ENCODE results near the gene JAZF1.

Gene JAZF1

DNA sequence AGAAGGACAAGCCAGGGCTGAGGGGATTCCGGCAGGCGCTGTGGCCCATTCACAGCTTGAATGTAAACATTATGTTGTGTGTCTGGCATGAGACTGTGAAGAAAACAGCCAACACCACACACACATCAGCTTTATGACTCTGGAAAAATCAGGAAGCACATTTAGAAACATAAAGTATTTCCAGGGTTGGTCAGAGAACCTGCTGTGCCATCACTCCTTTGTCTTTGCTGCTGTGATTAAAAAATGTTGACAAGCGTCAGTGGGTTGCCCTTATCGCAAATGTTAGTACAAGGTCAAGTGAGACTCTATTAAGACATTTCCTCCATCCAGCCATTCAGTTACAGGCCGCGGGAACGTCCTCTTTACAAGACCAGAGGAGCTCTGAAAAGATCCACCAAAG, 345.2 kb downstream of the JAZF1 start:
- no peak for DNase-seq (ENCODE audit: low spot score)

DNA sequence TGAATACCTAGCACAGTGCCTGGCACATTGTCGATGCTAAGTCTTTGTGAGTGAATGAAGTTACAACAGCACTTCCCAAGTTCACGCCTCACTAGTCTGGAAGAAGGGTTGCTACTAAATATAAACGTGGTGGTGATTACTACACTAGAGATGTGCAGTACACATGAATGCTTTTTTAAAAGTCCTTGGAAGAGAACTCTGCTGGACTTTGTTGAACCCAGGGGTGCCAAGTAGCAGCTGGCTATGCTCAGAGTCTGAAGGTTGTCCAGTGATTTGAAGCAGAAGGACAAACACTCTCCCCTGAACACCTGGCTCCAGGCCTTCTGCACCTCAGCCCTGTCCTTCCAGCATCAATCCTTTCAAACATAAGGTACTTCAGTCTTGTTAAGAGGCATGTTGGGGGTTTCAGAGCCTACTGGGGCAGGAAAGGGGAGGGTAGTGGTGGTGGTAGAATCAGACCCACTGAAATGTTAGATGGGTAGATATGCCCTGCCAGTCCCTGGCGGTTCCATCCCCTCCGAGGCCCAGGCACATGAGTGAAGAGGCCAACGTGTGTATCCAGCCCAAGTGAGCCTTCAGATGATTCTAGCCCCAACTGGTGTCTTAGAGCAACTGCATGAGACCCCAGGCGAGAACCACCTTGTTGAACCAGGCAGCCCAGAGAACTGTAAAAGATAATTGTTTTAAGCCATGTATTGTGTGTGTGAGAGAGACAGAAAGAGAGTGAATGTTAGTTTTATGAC, 346.2 kb downstream of the JAZF1 start:
- no peak for DNase-seq (ENCODE audit: low spot score)

DNA sequence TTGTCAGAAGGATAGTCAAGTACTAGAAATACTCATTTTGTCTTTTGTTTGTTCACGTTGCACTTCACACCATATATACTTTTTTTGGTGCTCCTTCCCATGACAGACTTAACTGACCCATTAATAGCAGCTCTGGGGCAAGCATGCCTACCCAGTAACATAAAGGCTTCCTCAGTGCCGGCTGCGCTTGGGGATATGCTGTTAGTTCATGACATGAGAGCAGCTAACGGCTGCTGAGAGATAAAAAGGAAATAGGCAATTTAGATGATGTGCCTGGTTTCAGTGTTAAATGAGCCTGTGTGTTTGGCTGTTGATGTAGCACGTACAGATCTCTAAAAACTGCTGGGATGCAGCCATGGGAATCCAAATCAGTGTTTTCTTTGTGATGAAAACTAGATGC, 354.2 kb downstream of the JAZF1 start:
- no peak for DNase-seq (ENCODE audit: low spot score)

DNA sequence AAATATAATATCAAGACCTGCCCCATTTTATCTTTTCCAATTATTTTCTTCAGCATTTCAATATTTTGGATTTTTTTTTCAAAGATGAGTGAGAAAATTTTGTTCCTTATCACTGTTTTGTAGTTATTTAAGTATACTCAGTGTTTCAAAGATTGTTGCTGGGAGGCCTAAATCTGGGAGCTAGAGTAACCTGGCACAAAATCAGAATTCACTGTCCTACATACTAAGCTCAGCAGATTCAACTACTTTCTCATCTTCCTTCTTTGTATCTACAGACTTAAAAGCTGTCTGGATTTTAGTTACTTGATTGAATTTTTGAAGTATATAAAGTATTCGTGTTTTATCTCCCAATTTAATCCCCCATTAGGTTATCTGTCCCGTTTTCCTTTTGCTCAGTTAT, 354.7 kb downstream of the JAZF1 start:
- DNase-seq (ENCODE audit: low spot score): no peak

DNA sequence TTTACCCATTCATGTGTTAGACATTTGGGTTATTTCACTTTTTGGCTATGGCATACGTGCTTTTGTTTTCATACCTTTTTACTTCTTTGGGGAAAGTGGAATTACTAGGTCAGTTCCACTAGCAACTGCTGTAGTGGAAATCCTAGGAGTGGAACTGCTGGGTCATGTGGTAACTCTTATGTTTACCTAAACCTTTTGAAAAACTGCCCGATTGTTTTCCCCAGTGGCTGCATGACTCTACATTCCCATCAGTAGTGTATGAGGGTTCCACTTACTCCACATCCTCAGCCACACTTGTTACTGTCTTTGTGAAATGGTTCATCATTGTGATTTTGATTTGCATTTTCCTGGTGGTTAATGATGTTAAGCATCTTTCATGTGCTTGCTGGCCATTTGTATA, 358.4 kb downstream of the JAZF1 start:
- no peak for DNase-seq (ENCODE audit: low spot score)

DNA sequence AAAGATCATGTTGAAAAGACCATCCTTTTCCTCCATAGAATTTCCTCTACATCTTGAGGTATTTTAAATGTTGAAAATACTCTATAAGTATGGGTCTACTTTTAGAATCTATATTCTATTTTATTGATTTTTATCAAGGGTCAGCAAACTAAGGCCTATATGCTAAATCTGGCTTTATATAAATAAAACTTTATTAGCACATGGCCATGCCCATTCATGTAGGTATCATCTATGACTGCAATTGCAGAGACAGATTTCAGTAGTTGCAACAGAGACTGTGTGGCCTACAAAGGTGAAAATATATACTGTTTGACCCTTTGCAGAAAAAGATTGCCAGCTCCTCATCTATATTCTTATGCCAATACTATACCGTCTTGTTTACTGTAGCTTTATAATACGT, 367.9 kb downstream of the JAZF1 start:
- no peak for DNase-seq (ENCODE audit: low spot score)

DNA sequence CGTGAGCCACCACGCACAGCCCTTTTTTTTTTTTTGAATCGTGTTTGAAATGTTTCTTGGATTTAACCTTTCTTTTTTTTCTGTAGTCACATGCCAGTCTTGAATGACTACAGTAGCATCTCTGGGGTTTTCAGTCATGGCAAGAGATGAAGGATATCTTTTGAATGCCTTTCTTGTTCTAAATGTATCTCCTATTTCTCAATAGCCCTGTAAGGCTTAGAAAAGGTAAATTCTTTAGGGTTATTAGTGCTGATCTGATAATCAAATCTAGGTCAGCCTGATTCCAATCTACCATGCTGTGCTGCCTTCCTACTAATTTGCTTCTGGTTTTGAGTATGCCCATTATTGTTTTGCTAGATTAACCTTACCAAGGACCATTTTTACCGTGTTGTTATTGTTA, 370.4 kb downstream of the JAZF1 start:
- no peak for DNase-seq (ENCODE audit: low spot score)

DNA sequence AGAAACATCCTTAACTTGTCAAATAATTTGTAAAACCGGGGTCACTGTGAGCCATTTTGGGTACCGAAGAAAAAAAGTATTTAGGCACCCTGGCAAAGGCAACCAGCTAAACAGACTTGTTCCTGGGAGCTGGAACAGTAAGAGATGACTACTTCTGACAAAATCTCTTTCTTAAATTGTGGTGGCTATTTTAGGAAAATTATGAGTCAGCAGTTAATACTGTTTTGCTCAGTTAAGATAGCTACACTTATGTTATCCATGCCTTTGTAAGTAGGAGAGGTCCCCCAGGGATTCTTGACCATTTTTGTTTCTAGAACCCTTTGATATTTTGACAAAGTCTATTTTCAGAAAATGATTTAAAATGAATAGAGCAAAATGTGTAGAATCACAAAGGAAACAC, 372.0 kb downstream of the JAZF1 start:
- no peak for DNase-seq (ENCODE audit: low spot score)

DNA sequence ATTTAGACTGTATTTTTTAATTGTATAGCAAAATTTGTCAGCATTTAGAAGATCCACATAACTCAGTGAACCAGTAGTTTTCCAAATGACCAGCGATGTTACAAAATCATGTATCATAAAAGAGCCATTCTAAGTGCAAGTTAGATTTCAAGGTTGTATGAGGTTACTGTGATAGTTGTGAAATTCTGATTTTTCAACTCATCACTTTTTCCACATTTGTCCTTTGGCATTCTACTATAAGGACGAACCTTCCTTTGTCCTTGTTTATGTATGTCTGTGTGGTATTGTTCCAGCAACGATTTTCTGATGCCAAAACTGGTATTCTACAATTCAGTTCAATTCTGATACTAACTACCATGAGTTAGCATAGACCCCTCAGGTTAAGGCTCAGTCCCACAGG, 376.5 kb downstream of the JAZF1 start:
- no peak for DNase-seq (ENCODE audit: low spot score)

DNA sequence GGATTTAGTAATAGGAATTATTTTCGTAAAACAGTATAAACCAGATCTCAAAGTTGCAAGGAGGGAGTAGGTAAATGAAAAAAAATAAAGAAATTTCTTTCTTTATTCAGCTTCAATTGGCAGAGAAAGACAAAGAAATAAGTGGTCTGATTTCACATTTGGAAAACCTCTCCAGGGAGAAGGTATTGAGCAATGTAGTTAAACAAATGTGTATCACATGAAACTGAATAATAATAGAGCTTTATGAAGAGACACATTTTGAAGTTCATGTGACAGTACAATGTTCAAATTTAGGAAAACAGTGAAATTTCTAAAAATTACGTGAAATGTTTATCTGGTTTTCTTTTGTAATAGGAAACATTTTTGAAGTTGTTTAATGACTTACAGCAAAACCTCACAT, 377.6 kb downstream of the JAZF1 start:
- no peak for DNase-seq (ENCODE audit: low spot score)

DNA sequence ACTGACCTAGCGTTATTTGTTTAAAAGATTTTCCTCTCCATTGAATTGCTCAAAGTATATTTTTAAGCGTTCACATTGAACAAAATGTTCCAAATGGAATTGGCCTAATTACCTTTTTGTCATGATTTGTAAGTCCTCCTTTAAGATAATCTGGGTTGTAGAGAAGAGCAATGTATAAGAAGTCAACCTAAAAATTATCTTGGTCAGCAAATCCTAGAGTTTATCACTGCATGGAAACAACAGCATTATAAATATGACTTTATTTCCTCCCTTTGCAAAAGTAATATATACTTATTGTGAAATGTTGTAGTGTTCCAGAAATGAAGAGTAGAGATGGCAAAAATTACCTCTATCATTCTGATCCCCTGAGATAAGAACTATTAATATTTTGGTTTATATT, 381.4 kb downstream of the JAZF1 start:
- DNase-seq (ENCODE audit: low spot score): no peak

DNA sequence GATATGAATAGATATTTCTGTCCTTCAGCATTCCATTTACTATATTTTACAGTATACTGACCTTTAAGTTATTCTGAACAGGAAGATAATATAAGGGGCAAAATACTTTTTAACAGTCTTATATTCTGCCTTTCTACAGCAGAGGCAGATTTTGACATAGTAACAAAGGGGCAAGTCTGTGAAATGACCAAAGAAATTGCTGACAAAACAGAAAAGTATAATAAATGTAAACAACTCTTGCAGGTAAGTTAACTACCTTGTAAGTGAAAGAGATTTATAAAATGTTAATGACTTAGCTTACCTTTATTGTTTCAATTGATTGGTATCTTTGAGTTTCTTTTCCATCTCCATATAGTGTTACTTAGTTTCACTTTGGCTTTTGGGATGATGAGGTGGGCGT, 384.6 kb downstream of the JAZF1 start:
- no peak for DNase-seq (ENCODE audit: low spot score)

DNA sequence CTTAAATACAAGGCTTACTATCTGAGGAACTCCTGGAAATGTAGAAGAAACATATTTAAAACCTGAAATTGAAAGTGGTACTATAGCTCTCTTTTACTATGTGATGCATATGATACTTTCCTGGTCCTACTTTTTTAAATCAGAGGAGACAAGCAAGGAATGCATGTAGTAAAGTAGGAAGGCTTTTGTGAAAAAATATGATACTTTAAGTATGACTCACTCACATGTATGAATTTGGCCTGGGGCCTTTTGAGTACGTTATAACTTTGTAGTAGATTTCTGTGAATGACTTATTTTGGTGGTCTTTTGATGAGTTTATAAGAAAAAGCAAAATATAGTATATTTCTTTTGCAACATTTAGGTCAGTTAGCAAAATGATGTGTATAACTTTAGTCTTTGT, 386.8 kb downstream of the JAZF1 start:
- no peak for DNase-seq (ENCODE audit: low spot score)

DNA sequence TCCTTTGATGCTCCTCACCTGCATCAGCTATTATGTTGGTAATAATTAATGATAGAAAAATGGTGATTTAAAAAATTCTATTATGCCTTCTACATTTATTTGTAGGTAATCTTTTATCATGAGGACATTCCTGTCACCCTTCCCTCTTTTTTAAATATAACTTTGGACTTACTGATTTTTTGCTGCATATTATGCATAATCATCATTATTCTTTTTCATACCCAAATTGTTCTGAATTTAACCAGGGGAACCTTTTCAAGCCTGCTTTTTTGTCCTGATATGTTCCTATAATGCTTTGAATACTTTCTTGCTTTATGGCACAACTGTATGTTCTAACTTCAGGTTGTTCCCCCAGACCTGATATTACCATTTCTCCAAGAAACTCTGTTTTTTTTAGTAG, 392.2 kb downstream of the JAZF1 start:
- no peak for DNase-seq (ENCODE audit: low spot score)

DNA sequence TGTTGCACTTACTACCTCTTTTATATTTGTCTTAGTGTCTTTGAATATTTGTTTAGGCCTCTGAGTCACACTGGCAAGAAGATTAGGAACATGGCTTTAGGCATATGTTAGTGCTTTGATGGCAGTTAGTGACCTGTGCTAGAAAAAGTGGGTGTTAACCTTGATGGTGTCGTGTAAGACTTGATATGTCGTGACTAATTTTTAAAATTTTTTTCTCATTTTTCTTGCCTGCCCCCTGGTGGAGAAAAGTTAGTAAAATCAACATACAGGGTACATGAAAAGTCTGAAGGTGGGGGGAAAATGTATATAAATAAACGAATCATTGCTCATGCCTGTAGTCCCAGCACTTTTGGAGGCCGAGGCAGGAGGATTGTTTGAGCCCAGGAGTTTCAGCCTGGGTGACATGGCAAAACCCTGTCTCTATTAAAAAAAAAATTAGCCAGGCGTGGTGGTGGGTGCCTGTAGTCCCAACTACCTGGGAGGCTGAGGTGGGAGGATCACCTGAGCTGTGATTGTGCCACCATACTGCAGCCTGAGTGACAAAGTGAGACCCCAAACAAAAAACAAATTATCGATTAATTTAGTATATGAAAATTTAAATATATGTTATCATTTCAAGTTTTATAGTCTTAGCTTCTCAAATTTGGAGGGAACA, 396.1 kb downstream of the JAZF1 start:
- DNase-seq (ENCODE audit: low spot score): peak; percentile 44

DNA sequence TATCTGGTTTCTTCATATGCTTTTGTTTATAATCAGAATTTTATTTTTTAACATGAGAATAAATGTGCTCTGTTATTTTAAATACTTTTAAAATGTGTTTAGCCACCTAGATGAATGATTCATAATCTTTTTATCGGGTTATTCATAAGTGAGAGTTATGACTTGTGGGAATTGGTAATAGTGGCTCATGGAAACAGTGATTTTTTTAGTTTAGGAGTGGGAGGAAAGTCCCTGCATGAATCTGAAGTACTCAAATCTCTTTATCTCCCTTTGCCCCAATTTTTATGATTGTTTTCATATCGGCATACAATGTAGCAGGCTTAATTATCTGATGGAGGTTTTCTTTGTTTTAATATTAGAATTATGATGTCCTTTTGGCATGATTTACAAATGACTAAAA, 397.7 kb downstream of the JAZF1 start:
- DNase-seq (ENCODE audit: low spot score): no peak

DNA sequence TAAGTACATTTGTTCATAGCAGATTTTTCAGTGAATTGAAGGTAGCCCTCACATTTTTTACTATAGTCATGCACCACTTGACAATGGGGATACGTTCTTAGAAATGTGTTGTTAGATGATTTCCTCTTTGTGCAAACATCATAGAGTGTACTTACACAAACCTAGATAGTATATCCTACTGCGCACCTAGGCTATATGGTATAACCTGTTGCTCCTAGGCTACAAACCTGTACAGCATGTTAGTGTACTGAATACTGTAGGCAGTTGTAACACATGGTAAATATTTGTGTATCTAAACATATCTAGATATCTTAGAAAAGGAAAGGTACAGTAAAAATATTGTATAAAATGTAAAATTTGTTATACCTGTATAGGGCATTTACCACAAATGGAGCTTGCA, 399.4 kb downstream of the JAZF1 start:
- DNase-seq (ENCODE audit: low spot score): no peak
